Choroid plexus epithelial cell (primary cell): Measurements from ENCODE around the gene CDC123.
"Not testable (repeated sequence)": the region's sequence is repeated elsewhere in the genome, so short reads cannot be mapped to it uniquely, and the experiment has no call there.

Experiments used
- DNase-seq: peaks from one replicate; pipeline ENCODE4 v3.0.0-alpha.2; 2010; ENCODE audit warnings: low read depth
- H3K4me3 ChIP-seq: 2 replicates; pipeline ENCODE4 v1.5.1; 2011; ENCODE audit warnings: low read depth, mild to moderate bottlenecking, control low read depth, low read length, moderate library complexity
- CTCF ChIP-seq: conservative IDR thresholded peaks from 2 replicates; pipeline ENCODE4 v1.5.1; 2011; ENCODE audit warnings: low read depth, mild to moderate bottlenecking, control low read depth, inconsistent platforms, low read length, moderate library complexity

Gene CDC123

GRCh38 chr10:12243864-12244620 lies 48.1 kb downstream of the CDC123 start:
- H3K4me3 ChIP-seq, result no peak overlapping the region
- no peak for DNase-seq
- TF ChIP-seq CTCF, result no peak

- DNase-seq, result no peak
- TF ChIP-seq CTCF, result no peak
- no peak overlapping the region for H3K4me3 ChIP-seq
These were observed 54.2 kb downstream of the CDC123 start for GRCh38 chr10:12250181-12250580.

GRCh38 chr10:12250702-12251101 lies 54.7 kb downstream of the CDC123 start:
- H3K4me3 ChIP-seq, DNase-seq: not testable (repeated sequence)

GRCh38 chr10:12251581-12251980 lies 55.6 kb downstream of the CDC123 start:
- no peak for TF ChIP-seq CTCF

GRCh38 chr10:12252882-12253546 lies 57.0 kb downstream of the CDC123 start:
- DNase-seq, result peak; percentile 39

More at GRCh38 chr10:12251581-12251980, 55.6 kb downstream of the CDC123 start:
- H3K4me3 ChIP-seq, result no peak overlapping the region
- no peak for DNase-seq

GRCh38 chr10:12255048-12255447 lies 59.1 kb downstream of the CDC123 start:
- no peak for TF ChIP-seq CTCF
- no peak overlapping the region for H3K4me3 ChIP-seq
- no peak for DNase-seq

More at GRCh38 chr10:12252882-12253546, 57.0 kb downstream of the CDC123 start:
- peak; percentile 63 for TF ChIP-seq CTCF
- H3K4me3 ChIP-seq, result no peak overlapping the region

- DNase-seq, result no peak
- no peak overlapping the region for H3K4me3 ChIP-seq
- TF ChIP-seq CTCF, result no peak
These were observed 64.0 kb downstream of the CDC123 start for GRCh38 chr10:12259988-12260387.
